Progenitor cell of endocrine pancreas (in vitro differentiated cells): ENCODE measurements around the gene BPGM. TPM values are rescaled to one million over a fixed set of nuclear protein-coding genes. Genes with fewer than 3 reads are reported as not detected.

Experiments
- DNase-seq: peaks from one replicate; pipeline ENCODE4 v3.0.0; 2021; ENCODE audit warnings: low spot score; ENCODE audit not compliant: unreplicated experiment
- H3K27ac Mint-ChIP-seq: 2 replicates; pipeline ENCODE4 v1.8.0; 2021; ENCODE audit warnings: mild to moderate bottlenecking, moderate library complexity, mixed read lengths
- H3K27me3 Mint-ChIP-seq: 2 replicates; pipeline ENCODE4 v1.8.0; 2021; ENCODE audit warnings: mixed read lengths
- H3K36me3 Mint-ChIP-seq: 2 replicates; pipeline ENCODE4 v1.8.0; 2022; ENCODE audit warnings: mixed read lengths; ENCODE audit not compliant: insufficient read depth
- H3K4me1 Mint-ChIP-seq: 2 replicates; pipeline ENCODE4 v1.8.0; 2021; ENCODE audit warnings: low read depth, mixed read lengths
- H3K4me3 Mint-ChIP-seq: 2 replicates; pipeline ENCODE4 v1.8.0; 2021; ENCODE audit warnings: low read depth, mild to moderate bottlenecking, moderate library complexity, mixed read lengths
- H3K9me3 Mint-ChIP-seq: 2 replicates; pipeline ENCODE4 v1.8.0; 2021; ENCODE audit warnings: low read depth, mixed read lengths
- total RNA-seq: library from RNA; stranded (reverse); gene quantifications from 2 replicates; pipeline ENCODE4 v1.2.1, GENCODE V29; 2021
- TF ChIP-seq, protein P1 (sequence below): fragments of 200-600 bp; sonication (generic); IDR thresholded peaks from one replicate; pipeline ENCODE4 v1.5.0; 2021; ENCODE audit warnings: antibody characterized with exemption, mild to moderate bottlenecking; ENCODE audit not compliant: unreplicated experiment

The BPGM gene
- total RNA-seq, 1 donor from 2014 or later, result 22.8 TPM

DNA sequence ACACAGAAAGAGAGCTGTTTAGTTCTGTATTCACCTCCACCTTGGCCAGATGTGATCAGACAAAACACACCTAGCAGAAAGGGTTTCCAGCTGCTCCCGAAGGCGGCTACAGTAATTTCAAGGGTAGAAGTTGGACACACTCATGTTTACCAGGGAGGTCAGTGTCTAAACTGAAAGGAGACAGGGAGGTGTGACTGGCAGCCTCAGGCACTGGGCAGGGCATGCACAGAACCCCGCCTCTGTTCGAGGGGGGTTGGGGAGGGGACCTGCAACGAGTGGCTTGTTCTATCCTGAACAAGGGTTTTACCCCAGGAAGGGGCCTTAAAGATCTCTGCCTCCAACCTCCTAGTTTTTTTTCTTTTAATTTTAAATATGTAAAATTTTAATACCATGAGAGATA lies 49.6 kb downstream of the BPGM start:
- TF ChIP-seq, protein P1, sequence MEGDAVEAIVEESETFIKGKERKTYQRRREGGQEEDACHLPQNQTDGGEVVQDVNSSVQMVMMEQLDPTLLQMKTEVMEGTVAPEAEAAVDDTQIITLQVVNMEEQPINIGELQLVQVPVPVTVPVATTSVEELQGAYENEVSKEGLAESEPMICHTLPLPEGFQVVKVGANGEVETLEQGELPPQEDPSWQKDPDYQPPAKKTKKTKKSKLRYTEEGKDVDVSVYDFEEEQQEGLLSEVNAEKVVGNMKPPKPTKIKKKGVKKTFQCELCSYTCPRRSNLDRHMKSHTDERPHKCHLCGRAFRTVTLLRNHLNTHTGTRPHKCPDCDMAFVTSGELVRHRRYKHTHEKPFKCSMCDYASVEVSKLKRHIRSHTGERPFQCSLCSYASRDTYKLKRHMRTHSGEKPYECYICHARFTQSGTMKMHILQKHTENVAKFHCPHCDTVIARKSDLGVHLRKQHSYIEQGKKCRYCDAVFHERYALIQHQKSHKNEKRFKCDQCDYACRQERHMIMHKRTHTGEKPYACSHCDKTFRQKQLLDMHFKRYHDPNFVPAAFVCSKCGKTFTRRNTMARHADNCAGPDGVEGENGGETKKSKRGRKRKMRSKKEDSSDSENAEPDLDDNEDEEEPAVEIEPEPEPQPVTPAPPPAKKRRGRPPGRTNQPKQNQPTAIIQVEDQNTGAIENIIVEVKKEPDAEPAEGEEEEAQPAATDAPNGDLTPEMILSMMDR, result no peak
- no peak for DNase-seq
- no peaks in the 10 kb centered on the region for H3K27me3 Mint-ChIP-seq

DNA sequence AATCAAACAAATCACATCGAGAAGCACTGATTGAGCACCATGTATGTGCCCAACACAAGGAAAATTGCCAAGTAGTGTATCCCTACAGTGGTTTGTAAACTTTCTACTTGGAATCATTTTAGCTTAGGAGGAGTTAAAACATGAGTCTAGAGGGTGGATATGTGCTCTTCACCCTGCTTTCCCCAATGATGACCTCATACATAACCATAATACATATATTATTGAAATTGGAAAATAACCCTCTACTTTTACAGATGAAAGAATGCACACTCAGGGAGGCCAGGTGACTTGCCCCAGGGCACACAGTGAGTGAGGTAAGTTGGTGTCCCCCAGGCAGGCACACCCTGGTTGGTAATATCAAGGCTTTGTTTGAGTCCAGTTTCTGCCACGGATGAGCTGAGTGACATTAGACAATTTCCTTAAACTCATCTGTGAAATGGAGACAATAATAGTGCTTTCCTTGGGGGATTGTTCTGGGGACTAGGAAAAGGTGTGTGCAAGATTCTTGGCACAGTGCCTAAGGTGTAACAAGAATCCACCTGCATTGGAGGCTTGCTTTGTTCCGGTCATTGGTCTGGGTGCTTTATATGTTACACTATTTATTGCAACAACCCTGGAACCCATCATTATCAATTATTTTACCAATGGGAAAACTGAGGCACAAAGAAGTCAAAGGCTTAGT lies 50.7 kb downstream of the BPGM start:
- Mint-ChIP-seq H3K27ac (no peak overlapping the region), H3K4me3 (no peak overlapping the region), H3K27me3 (no peaks in the 10 kb centered on the region), H3K36me3 (no peaks in the 10 kb centered on the region), H3K4me1 (no peaks in the 10 kb centered on the region), H3K9me3 (no peaks in the 10 kb centered on the region)
- no peak for DNase-seq
- TF ChIP-seq, protein P1, result no peak

More for the DNA sequence above, 49.6 kb downstream of the BPGM start:
- H3K4me1 Mint-ChIP-seq, result no peaks in the 10 kb centered on the region
- H3K27ac Mint-ChIP-seq, result no peak overlapping the region
- no peaks in the 10 kb centered on the region for H3K9me3 Mint-ChIP-seq
- no peak overlapping the region for H3K4me3 Mint-ChIP-seq
- no peaks in the 10 kb centered on the region for H3K36me3 Mint-ChIP-seq

DNA sequence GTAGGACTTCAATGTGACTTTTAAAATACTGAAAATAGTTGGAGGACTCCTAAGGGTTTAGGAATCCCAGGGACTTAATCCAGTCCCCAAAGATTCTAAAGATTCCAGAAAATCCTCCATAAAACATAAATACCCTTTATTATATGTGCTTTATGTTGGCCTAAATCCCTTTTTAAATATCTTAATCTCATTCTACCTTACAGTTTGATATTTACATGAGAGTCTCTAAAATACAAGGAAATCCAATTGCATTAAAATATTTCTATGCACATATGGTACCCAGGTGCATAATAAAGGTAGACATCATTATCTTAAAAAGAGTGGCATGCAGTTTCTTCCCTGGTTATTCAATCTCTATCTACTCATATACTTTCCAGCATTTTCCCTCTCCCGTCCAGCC lies 51.8 kb downstream of the BPGM start:
- Mint-ChIP-seq H3K4me3 (no peak overlapping the region), H3K27ac (no peak overlapping the region), H3K4me1 (no peaks in the 10 kb centered on the region), H3K9me3 (no peaks in the 10 kb centered on the region), H3K27me3 (no peaks in the 10 kb centered on the region), H3K36me3 (no peaks in the 10 kb centered on the region)
- DNase-seq, result no peak
- TF ChIP-seq, protein P1, result no peak

DNA sequence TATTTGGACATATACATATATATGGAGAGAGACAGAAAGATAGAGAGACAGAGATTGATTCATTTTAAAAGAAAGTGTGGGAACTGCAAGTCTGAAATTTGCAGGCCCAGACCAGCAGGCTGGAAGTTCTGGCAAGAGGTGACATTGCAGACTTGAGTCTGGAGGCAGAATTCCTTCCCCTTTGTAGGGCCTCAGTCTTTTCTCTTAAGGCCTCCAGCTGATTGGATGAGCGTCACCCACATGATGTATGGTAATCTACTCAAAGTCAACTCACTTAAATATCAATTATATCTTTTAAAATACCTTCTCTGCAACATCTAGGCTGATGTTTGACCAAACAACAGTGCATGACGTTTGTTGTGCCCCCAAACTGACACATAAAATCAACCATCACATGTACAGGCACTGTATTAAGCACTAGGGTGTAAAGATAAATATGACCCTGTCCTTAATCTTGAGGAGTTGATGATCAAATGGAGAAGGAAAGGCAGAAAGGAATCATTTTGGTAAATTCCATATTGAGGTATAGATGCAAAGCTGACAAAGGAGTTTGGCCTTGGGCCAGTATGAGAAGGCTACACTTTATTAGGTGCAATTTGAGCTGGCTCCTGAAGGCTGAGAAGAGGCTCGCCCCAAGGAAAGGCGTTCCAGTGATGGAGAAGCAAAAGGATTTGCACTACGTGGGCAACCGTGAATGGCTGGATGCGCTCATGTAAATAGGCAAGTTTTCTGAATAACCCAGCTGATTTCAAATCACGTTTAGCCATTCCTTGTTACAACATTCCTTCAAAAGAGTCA lies 52.6 kb downstream of the BPGM start:
- no peak overlapping the region for H3K27ac Mint-ChIP-seq
- no peaks in the 10 kb centered on the region for H3K27me3 Mint-ChIP-seq
- no peaks in the 10 kb centered on the region for H3K9me3 Mint-ChIP-seq
- DNase-seq, result no peak
- H3K36me3 Mint-ChIP-seq, result no peaks in the 10 kb centered on the region
- peaks cover 3% of the 10 kb centered on the region for H3K4me1 Mint-ChIP-seq
- TF ChIP-seq, protein P1, result no peak
- no peak overlapping the region for H3K4me3 Mint-ChIP-seq

DNA sequence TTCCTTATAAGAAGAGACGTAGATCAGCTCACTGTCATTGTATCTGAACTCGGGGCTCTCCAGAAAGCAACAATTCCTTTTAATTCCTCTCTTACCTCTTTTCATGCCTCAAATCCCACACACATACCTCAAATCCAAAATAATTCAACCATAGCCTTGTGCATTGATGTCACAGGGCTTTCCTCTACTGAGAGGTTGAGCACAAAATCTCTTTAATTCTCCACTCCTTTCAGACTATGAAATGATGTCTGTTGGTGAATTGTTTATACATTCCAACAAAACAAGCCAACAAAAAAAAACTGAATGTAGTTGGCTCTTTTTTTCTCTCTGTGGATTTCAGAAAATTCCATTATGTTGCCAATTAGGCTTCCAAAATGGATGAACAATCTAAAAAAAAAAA lies 53.2 kb downstream of the BPGM start:
- peaks cover 3% of the 10 kb centered on the region for H3K4me1 Mint-ChIP-seq
- TF ChIP-seq, protein P1, result no peak
- H3K4me3 Mint-ChIP-seq, result no peak overlapping the region
- H3K27ac Mint-ChIP-seq, result no peak overlapping the region
- no peaks in the 10 kb centered on the region for H3K9me3 Mint-ChIP-seq
- H3K36me3 Mint-ChIP-seq, result no peaks in the 10 kb centered on the region
- DNase-seq, result no peak
- no peaks in the 10 kb centered on the region for H3K27me3 Mint-ChIP-seq
